ENCODE data around the gene AGAP2. TPM values are rescaled to one million over a fixed set of nuclear protein-coding genes. Genes with fewer than 3 reads are reported as not detected.
"Not testable (repeated sequence)": the region's sequence is repeated elsewhere in the genome, so short reads cannot be mapped to it uniquely, and the experiment has no call there.

The AGAP2 gene
- total RNA-seq, 1 donor from 2014 or later, result under 0.01 TPM

- H3K4me3 ChIP-seq (ENCODE audit: low read depth, low read length), result peak overlapping the region; percentile 78
- TF ChIP-seq CTCF (conservative IDR thresholded peaks at IDR 0.05; ENCODE audit: low read depth, low read length), result no peak
Observed at GRCh38 chr12:57725851-57726150, 12.7 kb downstream of the AGAP2 start.

GRCh38 chr12:57724936-57725740 lies 13.4 kb downstream of the AGAP2 start:
- DNase-seq (ENCODE audit: low read depth), result no peak
- no peak for TF ChIP-seq CTCF (conservative IDR thresholded peaks at IDR 0.05; ENCODE audit: low read depth, low read length)
- H3K4me3 ChIP-seq (ENCODE audit: low read depth, low read length), result no peak overlapping the region

More at GRCh38 chr12:57725851-57726150, 12.7 kb downstream of the AGAP2 start:
- no peak for DNase-seq (ENCODE audit: low read depth)

- no peak overlapping the region for H3K4me3 ChIP-seq (ENCODE audit: low read depth, low read length)
- DNase-seq (ENCODE audit: low read depth), result no peak
- no peak for TF ChIP-seq CTCF (conservative IDR thresholded peaks at IDR 0.05; ENCODE audit: low read depth, low read length)
Observed at GRCh38 chr12:57724003-57724935, 14.3 kb downstream of the AGAP2 start.

- TF ChIP-seq CTCF (conservative IDR thresholded peaks at IDR 0.05; ENCODE audit: low read depth, low read length), result no peak
- no peak overlapping the region for H3K4me3 ChIP-seq (ENCODE audit: low read depth, low read length)
- no peak for DNase-seq (ENCODE audit: low read depth)
Observed at GRCh38 chr12:57723630-57723962, 14.9 kb downstream of the AGAP2 start.

DNA sequence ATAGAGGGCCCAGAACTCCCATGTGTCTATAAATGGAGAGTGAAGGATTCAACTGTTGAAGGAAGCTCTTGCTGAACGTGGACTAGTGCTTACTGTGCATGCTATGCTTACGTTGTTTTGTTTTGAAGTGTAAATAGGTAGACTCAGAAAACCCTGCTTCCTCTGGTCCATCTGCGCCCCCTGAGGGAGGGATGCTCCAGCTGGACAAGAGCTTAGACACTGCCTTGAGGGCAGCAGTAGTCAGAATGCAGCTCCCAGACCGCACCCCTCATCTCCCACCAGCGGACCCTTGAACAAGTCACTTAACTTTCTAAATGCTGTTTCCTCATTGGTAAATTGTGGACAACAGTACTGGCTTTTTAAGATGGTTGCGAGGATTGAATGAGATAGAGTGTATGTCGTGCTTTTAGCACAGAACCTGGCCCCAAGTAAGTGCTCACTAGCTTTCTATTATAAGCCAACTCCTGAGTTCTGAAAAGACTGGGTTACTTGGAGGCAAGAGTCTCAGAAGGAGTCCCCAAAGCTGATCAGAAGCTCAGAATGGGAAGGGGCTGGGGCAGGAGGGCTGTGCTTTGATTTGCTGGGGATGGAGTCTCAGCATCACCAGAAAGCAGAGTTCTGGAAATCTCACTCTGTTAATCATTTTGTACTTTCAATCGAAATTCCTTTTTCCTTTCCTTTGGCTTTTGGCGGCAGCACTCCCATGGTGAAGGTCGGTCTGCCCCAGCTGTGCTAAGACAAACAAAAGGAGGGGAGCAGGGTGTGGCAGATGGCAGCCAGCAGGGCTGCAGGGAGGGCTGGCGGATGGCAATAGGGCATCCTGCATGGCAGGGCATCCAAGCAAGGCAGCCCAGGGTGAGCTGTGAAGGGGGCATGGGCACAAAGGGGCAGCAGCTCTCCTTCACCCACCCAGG lies 15.6 kb downstream of the AGAP2 start:
- no peak for TF ChIP-seq CTCF (conservative IDR thresholded peaks at IDR 0.05; ENCODE audit: low read depth, low read length)

DNA sequence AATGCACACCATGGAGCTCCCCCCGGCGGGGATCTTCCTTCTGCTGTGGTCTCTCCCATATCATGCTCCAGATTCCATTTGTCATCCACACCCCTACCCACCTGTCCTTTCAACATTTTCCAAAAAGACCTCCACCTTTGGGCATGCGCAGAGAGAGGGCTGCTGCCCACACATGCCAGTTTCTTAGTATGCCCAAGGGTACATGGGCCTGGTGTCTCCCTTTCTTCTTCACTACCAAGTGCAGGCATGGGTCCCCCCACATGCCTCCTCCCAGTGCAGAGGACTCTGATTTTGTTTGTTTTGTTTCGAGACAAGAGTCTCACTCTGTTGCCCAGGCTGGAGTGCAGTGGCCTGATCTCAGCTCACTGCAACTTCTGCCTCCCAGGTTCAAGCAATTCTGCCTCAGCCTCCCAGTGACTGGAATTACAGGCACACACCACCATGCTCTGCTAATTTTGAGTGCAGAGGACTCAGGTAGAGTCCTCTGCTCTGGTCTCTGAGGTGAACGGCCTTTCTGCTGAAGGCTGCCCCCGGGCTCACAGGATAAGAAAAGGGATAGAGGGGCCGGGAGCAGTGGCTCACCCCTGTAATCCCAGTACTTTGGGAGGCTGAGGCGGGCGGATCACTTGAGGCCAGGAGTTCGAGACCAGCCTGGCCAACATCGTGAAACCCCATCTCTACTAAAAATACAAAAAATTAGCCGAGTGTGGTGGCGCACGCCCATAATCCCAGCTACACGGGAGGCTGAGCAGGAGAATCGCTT lies 16.5 kb downstream of the AGAP2 start:
- not testable (repeated sequence) for H3K4me3 ChIP-seq (ENCODE audit: low read depth, low read length); DNase-seq (ENCODE audit: low read depth)

More for the DNA sequence above, 15.6 kb downstream of the AGAP2 start:
- H3K4me3 ChIP-seq (ENCODE audit: low read depth, low read length), result no peak overlapping the region
- no peak for DNase-seq (ENCODE audit: low read depth)

All from epithelial cell of proximal tubule (primary cell).